Measurements from ENCODE around the gene NPAS3.

The NPAS3 gene

DNA sequence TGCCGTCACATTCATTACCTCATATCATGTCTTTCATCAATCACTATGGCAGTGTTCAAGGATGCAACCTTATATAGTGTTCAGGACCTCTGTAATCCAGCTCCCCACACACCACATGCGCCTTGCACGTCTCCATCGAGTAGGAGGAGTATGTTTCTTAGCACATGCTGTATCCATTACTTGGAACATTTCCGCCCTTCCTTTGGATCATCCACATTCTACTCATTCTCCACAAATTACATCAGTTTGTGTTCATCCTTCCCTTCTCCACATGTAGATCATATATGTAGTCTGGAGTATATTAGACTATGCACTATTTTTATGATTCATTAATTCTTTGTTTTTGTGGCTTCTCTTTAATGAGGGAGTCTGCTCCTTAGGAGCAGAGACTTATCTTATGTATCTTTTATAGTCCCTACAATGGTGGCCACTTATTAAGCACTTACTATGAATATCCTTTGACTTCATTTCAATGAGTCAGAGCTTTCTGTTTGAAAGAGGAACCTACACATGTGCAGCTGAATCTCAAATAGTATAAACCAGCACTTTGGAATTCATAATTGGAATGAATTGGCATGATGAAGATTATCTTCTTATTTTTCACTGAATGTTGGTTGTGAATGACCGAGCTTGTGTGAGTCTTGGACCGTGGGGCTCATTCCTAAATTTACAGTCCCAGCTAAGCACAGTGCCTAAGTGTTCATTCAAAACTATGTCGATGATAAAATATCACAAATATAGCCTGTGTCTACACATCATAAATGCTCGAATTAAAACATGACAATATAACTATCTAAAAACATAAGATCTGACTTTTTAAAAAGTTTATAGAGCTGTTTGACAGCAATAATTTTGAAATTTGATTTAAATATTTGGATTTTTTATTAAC, 30.2 kb upstream of the NPAS3 start:
- TF ChIP-seq, protein P1, sequence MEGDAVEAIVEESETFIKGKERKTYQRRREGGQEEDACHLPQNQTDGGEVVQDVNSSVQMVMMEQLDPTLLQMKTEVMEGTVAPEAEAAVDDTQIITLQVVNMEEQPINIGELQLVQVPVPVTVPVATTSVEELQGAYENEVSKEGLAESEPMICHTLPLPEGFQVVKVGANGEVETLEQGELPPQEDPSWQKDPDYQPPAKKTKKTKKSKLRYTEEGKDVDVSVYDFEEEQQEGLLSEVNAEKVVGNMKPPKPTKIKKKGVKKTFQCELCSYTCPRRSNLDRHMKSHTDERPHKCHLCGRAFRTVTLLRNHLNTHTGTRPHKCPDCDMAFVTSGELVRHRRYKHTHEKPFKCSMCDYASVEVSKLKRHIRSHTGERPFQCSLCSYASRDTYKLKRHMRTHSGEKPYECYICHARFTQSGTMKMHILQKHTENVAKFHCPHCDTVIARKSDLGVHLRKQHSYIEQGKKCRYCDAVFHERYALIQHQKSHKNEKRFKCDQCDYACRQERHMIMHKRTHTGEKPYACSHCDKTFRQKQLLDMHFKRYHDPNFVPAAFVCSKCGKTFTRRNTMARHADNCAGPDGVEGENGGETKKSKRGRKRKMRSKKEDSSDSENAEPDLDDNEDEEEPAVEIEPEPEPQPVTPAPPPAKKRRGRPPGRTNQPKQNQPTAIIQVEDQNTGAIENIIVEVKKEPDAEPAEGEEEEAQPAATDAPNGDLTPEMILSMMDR (IDR thresholded peaks at IDR 0.05; ENCODE audit: low read depth, low read length): no peak
- H3K4me3 ChIP-seq (ENCODE audit: low read depth, low read length): no peak overlapping the region

DNA sequence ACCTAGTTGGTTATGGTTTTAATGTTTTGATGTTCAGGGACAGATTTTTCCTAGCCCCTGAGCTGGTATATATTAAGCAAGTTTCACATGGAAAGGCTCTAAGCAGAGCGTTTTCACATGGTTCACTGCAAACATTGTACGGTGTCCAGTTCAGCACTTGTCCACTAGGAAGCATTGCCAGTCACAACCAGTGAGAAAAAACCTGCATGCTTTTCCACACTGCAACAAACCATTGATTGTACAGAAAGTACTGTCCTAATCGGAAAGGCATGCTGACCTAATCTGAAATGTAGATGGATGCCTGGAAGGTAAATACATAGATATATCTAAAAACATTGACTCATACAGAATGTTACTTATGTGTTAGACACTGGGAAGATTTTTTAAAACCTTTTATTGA, 25.0 kb upstream of the NPAS3 start:
- H3K4me3 ChIP-seq (ENCODE audit: low read depth, low read length): no peak overlapping the region
- TF ChIP-seq, protein P1 (IDR thresholded peaks at IDR 0.05; ENCODE audit: low read depth, low read length): no peak

DNA sequence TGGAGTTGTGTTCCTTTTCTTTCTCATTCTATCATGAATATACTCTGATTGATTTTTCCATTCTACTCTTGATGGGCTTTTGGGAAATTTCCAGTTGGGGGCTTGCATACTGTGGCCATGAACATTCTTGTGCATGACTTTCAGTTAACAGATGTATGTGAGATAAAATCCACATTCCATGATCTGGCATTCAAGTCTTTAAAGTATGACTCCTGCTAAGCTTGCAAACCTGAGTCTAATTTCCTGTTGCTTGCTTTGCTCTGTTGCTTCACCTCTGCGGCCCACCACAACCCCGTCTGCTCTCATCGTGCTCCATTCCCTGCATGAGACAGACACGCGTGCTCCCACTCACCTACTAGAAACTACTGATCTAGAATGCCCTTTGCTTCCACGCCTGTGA, 24.3 kb upstream of the NPAS3 start:
- TF ChIP-seq, protein P1 (IDR thresholded peaks at IDR 0.05; ENCODE audit: low read depth, low read length): no peak
- no peak overlapping the region for H3K4me3 ChIP-seq (ENCODE audit: low read depth, low read length)

- TF ChIP-seq, protein P1 (IDR thresholded peaks at IDR 0.05; ENCODE audit: low read depth, low read length): no peak
- H3K4me3 ChIP-seq (ENCODE audit: low read depth, low read length): no peak overlapping the region
Measured at GRCh38 chr14:32920696-32921276, 17.9 kb upstream of the NPAS3 start.

- no peak overlapping the region for H3K4me3 ChIP-seq (ENCODE audit: low read depth, low read length)
- TF ChIP-seq, protein P1 (IDR thresholded peaks at IDR 0.05; ENCODE audit: low read depth, low read length): no peak
Measured at GRCh38 chr14:32925439-32925838, 13.2 kb upstream of the NPAS3 start.

GRCh38 chr14:32932302-32932913, 6.3 kb upstream of the NPAS3 start:
- TF ChIP-seq, protein P1 (IDR thresholded peaks at IDR 0.05; ENCODE audit: low read depth, low read length): no peak
- H3K4me3 ChIP-seq (ENCODE audit: low read depth, low read length): no peak overlapping the region

Data from WI38 (cell line).